IPS DF 19.7 (cell line): ENCODE measurements around the gene ONECUT3.

Experiments
- DNase-seq: peaks from one replicate; pipeline ENCODE4 v3.0.0-alpha.2; 2013; ENCODE audit warnings: low read depth, low spot score

Gene ONECUT3

DNA sequence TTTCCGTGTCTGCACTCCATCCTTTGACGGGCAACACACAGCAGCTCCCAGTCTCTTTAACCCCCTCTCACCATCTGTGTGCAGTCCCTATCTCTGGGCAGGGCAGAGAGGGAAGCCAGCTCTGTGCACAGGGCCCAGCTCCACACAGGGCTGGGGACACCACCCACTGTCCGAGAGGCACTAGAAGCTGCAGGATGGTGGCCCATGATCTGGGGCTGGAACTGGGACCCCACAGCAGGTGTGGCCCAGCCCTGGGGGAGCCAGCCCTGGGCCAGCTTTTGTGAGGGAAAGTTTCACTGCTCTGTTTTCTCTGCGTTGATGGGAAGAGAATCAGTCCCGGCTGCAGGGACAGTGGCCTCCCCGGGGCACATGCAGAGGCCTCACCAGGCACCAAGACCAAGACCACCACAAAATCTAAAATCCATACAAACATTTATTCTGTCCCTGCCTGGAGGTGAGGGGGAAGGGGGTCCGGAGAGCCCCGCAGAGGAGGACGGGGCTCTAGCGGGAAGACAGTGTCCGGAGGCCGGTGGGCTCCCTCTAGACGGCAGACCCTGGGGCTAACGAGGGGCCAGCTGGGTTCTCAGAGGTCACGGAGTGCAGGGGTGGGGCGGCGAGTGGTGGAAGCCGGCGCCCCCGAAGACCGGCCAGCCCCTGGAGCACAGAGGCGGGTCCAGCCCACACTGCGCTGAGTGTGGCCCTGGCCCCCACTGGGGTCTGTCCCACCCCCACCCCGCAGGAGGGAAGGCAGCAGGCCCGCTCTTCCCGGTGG is 61.7 kb downstream of the ONECUT3 start:
- DNase-seq = no peak

GRCh38 chr19:1815605-1816529 is 62.6 kb downstream of the ONECUT3 start:
- no peak for DNase-seq

GRCh38 chr19:1816530-1817298 is 63.4 kb downstream of the ONECUT3 start:
- DNase-seq = no peak

GRCh38 chr19:1817553-1818179 is 64.4 kb downstream of the ONECUT3 start:
- no peak for DNase-seq

DNA sequence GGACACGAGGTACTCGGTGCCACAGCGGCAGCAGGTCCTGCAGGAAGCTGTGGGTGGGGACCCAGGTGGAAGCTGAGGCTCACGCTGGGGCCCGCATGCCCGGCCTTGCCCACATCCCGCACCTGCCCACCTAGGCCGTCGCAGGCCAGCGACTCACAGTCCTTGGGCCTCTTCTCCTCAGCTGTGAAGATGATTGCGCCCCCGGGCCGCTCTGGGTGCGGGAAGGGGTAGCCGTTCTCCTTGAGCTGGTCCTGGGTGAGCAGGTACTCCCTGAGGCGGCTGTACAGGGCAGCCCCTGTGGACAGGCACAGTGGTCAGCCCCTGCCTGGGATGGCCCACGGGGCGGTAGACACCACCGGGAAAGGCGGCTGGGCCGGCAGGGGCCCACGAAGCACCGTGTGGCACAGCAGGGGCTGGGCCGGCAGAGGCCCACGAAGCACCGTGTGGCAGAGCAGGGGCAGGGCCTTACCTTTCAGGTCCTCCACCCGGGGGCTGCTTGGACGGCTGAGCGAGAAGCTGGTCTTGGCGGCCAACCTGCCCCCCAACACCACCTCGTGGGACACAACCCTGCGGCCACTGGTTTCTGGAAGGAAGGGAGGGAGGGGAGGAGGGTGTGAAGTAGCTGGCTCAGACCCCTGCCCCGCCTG is 65.4 kb downstream of the ONECUT3 start:
- no peak for DNase-seq

DNA sequence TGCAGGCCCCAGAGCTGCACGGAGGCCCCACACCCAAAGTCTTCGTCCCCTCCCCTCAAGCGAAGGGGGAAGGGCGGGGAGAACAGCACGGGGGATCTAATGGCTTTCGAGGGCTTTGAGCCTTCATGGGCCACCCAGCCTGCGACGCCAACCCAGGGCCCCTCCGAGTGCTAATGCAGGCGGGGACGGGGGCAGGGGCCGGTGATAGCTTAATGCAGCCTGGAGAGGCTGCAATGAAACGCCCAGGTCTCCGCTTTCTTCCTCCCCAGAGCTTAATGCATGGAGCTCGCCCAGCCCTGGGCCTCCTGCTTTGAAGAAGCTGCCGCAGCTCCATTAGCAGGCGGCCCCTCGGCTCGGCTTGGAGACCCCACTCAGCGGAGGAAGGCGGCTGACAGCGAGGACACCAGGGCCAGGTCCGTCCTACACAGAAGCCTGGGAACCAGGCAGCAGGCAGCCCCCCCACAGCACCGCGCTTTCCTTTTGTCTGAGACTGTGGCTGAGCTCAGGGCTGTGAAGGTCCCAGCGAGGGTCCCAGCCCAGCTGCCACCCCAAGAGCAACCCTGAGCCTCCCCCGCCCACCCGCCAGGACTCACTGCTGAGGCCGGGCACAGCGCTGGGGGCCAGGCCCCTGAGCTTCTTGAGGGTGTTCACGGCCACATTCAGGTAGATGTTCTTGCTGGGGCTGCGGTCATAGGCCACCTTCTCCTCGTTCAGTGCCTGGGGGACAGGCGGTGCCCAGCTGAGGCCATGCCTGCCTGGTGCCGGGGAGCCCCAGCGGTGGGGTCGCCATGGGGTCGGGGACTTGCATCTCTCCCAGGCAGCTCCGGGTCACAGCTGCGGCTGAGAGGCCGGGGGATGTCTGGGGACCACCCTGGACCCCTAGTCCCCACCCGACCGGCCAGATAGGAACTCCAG is 66.3 kb downstream of the ONECUT3 start:
- no peak for DNase-seq

DNA sequence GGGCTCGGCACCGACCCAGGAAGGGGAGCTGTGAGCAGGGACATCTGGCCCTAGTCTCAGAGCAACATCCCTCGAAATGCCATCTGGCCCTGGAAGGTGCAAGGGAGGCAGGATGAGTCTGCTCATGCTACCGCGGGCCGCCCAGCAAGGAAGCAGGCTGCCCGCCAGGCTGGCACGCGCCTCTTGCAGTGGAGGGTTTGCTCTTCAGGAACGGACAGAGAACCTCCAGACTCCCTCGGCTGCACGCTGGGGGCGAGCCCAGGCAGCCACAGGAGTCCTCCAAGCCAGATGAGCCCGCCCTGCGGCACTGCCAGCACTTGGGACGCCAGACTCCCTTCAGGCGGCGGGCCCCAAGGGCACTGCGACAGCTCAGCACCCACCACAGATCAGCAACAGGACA is 68.9 kb downstream of the ONECUT3 start:
- no peak for DNase-seq

- DNase-seq = no peak
These were observed 69.7 kb downstream of the ONECUT3 start for GRCh38 chr19:1823020-1823419.

DNA sequence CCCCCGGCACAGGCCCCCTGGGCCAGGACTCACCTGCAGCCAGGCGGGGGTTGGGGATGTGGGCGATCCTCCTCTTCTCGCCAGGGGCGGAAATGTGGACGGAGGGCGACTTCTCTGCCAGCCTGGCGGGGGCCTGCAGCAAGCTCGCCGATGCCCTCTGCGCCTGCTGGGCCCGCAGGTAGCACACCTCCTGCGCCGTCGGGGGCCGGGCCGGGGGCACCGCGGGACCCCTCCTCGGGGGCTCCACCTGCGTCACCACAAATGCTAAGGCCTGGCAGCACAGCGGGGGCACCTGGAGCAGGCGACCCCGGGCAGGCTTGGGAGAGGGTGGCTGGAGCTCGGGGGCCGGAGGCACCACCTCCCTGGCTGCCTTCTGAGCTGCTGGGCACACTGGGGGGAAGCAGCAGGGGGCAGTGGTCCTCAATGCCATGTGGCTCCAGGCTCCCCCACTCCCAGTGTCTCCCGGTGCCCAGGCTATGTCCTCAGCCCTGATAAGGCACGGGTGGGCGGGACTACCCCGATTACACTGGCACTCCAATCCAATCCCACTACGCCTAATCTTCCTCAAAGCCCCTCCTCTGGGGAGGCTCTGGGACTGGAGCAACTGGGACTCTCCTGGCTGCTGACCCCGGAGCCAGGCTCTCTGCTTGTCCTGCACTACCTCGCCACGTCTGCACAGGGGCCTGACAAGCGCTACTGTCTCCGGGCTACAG is 70.4 kb downstream of the ONECUT3 start:
- DNase-seq = no peak

DNA sequence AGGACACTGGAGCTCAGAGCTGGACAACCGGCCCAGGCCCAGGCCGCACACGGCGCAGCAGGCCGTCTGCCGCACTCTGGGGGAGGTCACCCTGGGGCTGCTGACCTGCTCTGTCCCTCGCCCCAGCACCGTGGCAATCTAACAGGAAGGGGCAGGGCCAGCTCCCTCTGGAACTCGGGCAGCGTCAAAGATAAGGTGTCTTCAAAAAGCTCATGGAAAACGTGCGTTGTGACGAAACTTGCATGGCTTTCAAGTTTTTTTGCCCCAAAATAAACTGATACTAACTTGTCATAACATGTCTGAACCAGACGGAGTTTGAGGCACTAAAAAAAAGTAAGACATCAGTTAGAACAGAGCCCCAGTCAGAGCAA is 70.9 kb downstream of the ONECUT3 start:
- no peak for DNase-seq

- DNase-seq = peak; percentile 52
These were observed 72.7 kb downstream of the ONECUT3 start for GRCh38 chr19:1825909-1826556.

DNA sequence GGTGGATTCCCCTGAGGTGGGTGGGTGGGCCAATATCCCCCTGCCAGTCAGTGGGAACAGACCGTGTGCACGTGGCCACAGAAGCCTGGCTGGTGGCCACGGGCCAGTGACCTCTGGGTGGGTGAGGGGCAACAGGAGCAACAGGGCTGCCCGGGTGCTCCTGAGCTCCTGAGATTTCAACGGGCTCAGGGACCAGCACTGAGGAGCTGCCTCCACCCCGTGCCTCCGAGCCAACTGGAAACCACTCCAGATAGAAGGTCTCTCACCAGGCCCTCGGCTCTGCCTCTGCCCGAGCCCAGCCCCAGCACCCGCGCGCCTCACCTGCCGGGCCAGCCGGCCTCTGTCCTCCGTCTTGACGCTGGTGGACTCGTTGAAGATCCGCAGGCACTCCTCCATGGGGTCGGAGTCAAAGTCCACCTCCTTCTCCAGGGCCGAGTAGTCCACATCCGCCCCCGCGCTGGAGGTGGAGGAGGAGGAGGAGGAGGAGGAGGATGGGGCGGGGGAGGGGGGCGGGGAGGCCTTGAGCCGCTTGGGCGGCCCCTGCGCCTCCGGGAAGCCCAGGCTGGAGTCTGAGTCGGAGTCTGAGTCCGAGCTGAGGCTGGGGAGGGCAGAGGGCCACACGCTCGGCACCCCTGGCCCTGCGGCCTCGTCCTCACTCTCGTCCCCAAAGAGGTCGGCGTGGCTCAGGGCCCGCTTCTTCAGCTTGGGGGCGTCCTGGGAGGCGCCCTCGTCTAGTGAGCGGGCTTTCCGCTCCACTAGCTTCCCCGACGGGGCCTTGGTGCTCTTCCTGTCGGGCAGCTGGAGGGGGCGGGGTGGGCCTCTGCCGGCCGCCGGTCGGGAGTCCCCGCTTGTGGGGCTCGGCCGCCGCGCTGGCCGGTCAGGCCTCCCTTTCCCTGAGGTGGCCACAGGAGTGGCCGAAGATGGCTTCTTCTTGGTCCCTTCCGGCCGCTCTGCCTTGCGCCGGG is 73.5 kb downstream of the ONECUT3 start:
- DNase-seq = no peak

GRCh38 chr19:1827566-1828278 is 74.4 kb downstream of the ONECUT3 start:
- DNase-seq = no peak

GRCh38 chr19:1828279-1829238 is 75.3 kb downstream of the ONECUT3 start:
- no peak for DNase-seq

DNA sequence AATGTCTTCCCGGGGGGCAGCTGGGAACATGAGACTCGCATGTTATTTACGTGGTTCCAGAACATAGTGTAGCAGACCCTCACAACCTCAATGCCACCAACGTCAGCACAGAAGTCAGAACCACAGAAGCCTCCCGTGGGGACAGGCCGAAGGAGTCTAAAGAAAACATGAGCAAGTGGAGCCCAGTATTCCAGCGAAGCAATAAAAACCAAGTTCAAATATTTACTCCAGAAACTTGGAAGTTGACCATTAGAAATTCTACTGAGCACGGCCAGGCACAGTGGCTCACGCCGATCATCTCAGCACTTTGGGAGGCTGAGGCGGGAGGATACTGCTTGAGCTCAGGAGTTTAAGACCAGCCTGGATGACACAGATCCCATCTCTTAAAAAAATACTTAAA is 76.7 kb downstream of the ONECUT3 start:
- no peak for DNase-seq

- DNase-seq = no peak
These were observed 77.3 kb downstream of the ONECUT3 start for GRCh38 chr19:1830568-1830967.
